Embryonic facial prominence (tissue), 1 donor: ENCODE data around the gene OR10G4.
"Not testable (repeated sequence)": the region's sequence is repeated elsewhere in the genome, so short reads cannot be mapped to it uniquely, and the experiment has no call there.

ENCODE experiments used
- DNase-seq: peaks from one replicate; pipeline ENCODE4 v3.0.0-alpha.2; 2016; ENCODE audit errors: extremely low spot score

Gene OR10G4, protein sequence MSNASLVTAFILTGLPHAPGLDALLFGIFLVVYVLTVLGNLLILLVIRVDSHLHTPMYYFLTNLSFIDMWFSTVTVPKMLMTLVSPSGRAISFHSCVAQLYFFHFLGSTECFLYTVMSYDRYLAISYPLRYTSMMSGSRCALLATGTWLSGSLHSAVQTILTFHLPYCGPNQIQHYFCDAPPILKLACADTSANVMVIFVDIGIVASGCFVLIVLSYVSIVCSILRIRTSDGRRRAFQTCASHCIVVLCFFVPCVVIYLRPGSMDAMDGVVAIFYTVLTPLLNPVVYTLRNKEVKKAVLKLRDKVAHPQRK

GRCh38 chr11:124012697-124013096 is at the start of gene OR10G4:
TSS of gene OR10G4 (plus strand) at chr11:124012997. CDS start at chr11:124015575, 2,578 bp downstream.
- no peak for DNase-seq

DNA sequence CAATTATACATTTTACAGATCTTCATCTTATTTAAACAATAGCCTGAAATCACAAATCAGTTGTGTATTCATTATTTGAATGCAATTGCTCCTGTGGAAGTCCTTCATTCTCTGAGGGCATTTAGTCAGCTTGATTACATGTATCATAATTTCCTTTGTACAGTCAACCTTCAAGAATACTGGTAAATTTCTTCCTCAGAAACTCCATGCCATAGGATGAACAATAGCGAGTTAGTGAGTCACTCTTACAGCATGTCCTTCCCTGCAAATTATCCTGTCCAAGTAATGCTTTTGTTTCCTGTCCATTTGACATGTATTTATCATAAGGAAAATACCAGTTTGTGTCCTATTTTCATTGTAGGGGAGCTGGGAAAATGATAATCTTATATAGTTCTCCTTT is 39.0 kb upstream of the OR10G4 start:
- DNase-seq: no peak

DNA sequence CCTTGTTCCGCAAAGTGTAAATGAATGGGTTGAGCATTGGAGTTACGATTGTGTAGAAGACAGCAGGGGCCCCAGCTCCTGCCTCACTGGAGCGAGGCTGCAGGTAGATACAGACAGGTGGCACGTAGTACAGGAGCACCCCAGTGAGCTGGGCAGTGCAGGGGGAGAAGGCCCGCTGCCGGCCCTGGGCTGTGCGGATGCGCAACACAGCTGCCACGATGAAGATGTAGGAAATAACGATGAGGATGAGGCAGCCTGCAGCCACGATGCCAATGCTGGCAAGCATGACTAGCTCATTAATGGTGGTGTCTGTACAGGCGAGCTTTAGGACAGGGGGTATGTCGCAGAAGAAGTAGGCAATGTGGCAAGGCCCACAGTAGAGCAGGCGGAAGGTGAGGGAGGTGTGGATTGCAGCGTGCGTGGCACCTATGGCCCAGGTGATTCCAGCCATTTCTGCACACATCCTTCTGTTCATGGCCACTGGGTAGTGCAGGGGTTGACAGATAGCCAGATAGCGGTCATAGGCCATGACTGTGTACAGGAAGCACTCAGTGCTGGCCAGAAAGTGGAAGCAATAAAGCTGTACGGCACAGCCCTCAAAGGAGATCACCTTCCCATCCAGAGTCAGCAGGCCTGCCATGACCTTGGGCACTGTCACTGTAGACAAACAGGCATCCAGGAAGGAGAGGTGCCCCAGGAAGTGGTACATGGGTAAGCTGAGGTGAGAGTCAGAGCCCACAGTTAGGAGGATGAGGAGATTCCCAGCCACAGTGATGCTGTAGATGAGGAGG is 35.8 kb upstream of the OR10G4 start:
- DNase-seq: no peak

- DNase-seq: no peak
Observed at GRCh38 chr11:123977731-123978347, 35.0 kb upstream of the OR10G4 start, which contains the start of gene OR10S1. TSS of gene OR10S1 (minus strand) at chr11:123977781. CDS start at chr11:123977664, 117 bp downstream.

GRCh38 chr11:123979311-123979710 is 33.5 kb upstream of the OR10G4 start:
- no peak for DNase-seq

- no peak for DNase-seq
Observed at GRCh38 chr11:123995119-123995518, 17.7 kb upstream of the OR10G4 start, which contains the start of gene OR10G6. TSS of gene OR10G6 (minus strand) at chr11:123995161. CDS start at chr11:123995161, 0 bp downstream.

GRCh38 chr11:124015837-124016236 is 3.0 kb downstream of the OR10G4 start:
- DNase-seq: not testable (repeated sequence)

DNA sequence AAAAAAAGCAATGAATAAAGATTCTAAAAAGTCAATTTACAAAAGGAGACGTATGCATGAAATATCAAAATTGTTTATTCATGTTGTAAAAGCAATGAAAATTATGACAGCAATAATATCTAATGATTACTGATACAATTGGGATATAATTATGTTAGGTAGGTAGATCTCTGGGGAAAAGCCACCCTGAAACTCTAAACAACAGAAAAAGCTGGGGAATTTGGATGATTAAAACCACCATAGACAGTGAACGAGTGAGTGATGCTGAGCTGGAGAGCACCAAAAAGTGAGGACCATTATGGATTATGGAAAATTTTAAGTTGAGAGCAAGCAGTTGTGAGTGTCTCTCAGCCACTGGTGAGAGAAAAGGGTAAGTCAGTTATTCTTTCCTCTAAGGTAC is 13.7 kb downstream of the OR10G4 start, which contains the start of gene OR10G8:
TSS of gene OR10G8 (plus strand) at position 301 of the 400 bp plus-strand sequence. CDS start 2,825 bp downstream, outside the sequence.
- DNase-seq: no peak

GRCh38 chr11:124036666-124037065 is 23.9 kb downstream of the OR10G4 start:
- DNase-seq: no peak

GRCh38 chr11:124039557-124039956 is 26.8 kb downstream of the OR10G4 start:
- DNase-seq: no peak

DNA sequence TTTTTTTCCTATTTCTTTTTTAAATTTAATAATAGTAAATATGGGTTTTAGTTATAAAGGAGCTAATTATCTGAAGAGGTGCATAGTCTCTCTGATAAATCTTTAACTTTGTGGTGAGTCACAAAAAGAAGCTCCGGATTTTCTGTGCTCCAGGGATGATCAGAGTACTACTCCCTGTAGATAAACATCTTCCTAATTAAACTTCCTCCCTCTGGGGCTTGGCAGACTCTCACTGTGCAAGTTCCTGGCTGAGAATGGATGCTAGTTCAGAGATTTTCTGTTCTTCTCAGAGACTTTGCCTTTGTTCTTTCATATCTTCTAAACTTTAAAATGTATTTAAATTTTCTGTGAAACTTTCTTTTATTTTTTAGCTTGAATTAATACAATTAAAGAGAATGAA is 28.5 kb downstream of the OR10G4 start, which contains the start of gene OR10G7:
TSS of gene OR10G7 (minus strand) at position 72 of the 400 bp plus-strand sequence. CDS start 2,324 bp downstream, outside the sequence.
- no peak for DNase-seq

- DNase-seq: no peak
Observed at GRCh38 chr11:124043420-124043819, 30.6 kb downstream of the OR10G4 start.

DNA sequence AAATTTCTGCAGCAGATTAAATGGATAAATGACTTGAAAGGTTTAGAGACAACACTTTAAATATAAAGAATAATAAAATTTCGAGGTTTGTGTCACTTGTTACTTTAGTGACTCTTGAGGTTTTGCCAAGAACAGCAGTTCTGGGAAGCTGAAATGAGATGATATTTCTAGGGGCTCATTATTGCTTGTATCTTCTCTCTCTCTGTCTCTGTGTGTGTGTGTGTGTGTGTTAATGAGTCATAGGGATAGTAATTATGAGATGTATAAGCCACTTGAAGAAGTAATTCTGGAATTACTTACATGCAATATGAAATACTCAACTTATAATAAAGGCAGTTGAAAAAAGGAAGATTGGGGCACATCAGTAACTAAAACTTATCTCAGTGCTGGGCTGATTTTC is 38.0 kb downstream of the OR10G4 start:
- no peak for DNase-seq

GRCh38 chr11:124052966-124053365 is 40.2 kb downstream of the OR10G4 start:
- DNase-seq: no peak
